Measurements from ENCODE around the gene CDK11B.
A peak's percentile ranks its signal among the peaks of the same experiment; 100 is the strongest.

CDK11B gene

GRCh38 chr1:1623631-1624442 lies 35.0 kb downstream of the CDK11B start:
- no peak overlapping the region for H3K4me3 ChIP-seq (ENCODE audit: control insufficient read depth, low read depth, low read length)
- TF ChIP-seq CTCF (conservative IDR thresholded peaks at IDR 0.05; ENCODE audit: control insufficient read depth, insufficient read depth, low read depth, low read length), result no peak
- no peak for DNase-seq (ENCODE audit: low read depth)

- DNase-seq (ENCODE audit: low read depth), result no peak
Observed at GRCh38 chr1:1623181-1623630, 35.6 kb downstream of the CDK11B start.

GRCh38 chr1:1622788-1623094 lies 36.1 kb downstream of the CDK11B start:
- no peak overlapping the region for H3K4me3 ChIP-seq (ENCODE audit: control insufficient read depth, low read depth, low read length)
- no peak for DNase-seq (ENCODE audit: low read depth)
- TF ChIP-seq CTCF (conservative IDR thresholded peaks at IDR 0.05; ENCODE audit: control insufficient read depth, insufficient read depth, low read depth, low read length), result no peak

More at GRCh38 chr1:1623181-1623630, 35.6 kb downstream of the CDK11B start:
- no peak for TF ChIP-seq CTCF (conservative IDR thresholded peaks at IDR 0.05; ENCODE audit: control insufficient read depth, insufficient read depth, low read depth, low read length)
- H3K4me3 ChIP-seq (ENCODE audit: control insufficient read depth, low read depth, low read length), result no peak overlapping the region

- no peak overlapping the region for H3K4me3 ChIP-seq (ENCODE audit: control insufficient read depth, low read depth, low read length)
- DNase-seq (ENCODE audit: low read depth), result peak; percentile 37
- no peak for TF ChIP-seq CTCF (conservative IDR thresholded peaks at IDR 0.05; ENCODE audit: control insufficient read depth, insufficient read depth, low read depth, low read length)
Observed at GRCh38 chr1:1622010-1622787, 36.6 kb downstream of the CDK11B start.

GRCh38 chr1:1621173-1622009 lies 37.4 kb downstream of the CDK11B start:
- no peak for DNase-seq (ENCODE audit: low read depth)
- no peak overlapping the region for H3K4me3 ChIP-seq (ENCODE audit: control insufficient read depth, low read depth, low read length)
- TF ChIP-seq CTCF (conservative IDR thresholded peaks at IDR 0.05; ENCODE audit: control insufficient read depth, insufficient read depth, low read depth, low read length), result no peak

- no peak overlapping the region for H3K4me3 ChIP-seq (ENCODE audit: control insufficient read depth, low read depth, low read length)
- TF ChIP-seq CTCF (conservative IDR thresholded peaks at IDR 0.05; ENCODE audit: control insufficient read depth, insufficient read depth, low read depth, low read length), result no peak
- DNase-seq (ENCODE audit: low read depth), result no peak
Observed at GRCh38 chr1:1620433-1621139, 38.2 kb downstream of the CDK11B start.
